HG02678 (cell line): ENCODE results near the gene ME3.

Source experiments
- ATAC-seq: cut with Tn5 transposase; IDR thresholded peaks from one replicate; pipeline ENCODE4 v1.9.1; 2021; ENCODE audit warnings: mild to moderate bottlenecking, moderate library complexity; ENCODE audit not compliant: unreplicated experiment

The ME3 gene

GRCh38 chr11:86672007-86672621 is at the start of gene ME3:
Gene ME3, minus strand, starts transcription at chr11:86672616.
- peak; percentile 47 for ATAC-seq

GRCh38 chr11:86722006-86722405 is 49.6 kb upstream of the ME3 start:
- no peak for ATAC-seq

GRCh38 chr11:86720546-86720945 is 48.1 kb upstream of the ME3 start:
- ATAC-seq = no peak

- ATAC-seq = no peak
Observed at GRCh38 chr11:86719781-86720463, 47.5 kb upstream of the ME3 start.

GRCh38 chr11:86718999-86719398 is 46.6 kb upstream of the ME3 start:
- ATAC-seq = no peak

DNA sequence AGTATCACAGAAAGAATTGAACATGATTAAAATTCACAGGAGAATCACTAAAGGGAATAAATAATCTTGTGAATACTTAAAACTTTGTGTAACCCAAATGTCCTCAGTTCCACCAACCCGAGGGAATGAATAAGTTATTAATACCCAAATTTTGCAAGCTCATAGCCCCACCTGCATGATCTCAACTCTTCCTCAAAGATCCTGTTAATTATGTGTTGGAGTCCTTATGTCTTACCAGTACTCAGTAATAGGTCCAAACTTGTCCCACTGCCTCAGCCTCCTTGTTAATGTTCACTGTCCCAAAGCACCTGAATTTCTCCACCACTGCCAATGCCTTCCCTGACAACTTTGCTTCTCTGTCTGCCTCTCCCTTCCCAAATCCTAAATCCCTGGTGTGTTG is 46.1 kb upstream of the ME3 start:
- no peak for ATAC-seq

DNA sequence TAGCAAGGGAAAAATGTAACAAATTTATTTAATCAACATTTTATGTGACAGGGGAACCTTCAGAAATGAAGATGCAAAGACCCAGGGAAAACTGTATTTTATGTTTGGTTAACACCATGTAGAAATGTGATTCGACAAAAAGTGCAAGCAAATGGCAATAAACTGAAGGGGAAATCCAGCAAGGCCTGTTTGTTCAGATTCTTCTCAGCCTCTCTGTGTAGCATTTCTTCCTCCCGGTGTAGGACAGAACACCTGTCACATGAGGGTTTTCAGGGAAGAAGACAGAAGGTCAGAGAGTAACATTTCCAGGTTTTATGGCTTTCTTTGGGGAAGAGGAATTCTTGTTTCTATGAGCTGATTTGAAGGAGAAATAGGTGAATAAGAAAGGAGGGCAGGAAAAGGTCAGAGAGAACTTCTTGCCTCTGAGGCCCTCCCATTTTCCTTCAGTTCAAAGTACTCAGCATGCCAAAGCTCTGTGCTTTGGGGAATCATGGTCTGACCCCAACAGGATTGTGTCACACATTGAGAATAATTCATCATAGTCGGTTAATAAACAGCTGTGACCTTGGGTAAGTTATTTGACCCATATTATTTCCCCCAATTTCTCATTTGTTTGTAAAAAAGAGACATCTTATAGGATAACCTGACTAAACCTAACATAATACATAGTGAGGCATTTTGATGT is 45.5 kb upstream of the ME3 start:
- ATAC-seq = no peak

DNA sequence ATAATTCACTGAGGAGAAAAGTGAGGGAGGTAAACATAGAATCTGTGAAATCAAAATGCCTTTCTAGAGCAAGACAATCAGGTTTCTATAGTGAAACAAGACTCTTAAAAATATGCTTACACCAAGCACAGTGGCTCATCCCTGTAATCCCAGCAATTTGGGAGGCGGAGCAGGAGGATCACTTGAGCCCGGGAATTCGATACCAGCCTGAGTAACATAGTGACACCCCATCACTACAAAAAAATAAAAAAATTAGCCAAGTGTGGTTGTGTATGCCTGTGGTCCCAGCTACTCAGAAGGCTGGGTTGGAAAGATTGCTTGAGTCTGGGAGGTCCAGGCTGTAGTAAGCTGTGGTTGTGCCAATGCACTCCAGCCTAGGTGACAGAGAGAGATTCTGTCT is 43.2 kb upstream of the ME3 start:
- ATAC-seq = no peak

- ATAC-seq = no peak
Observed at GRCh38 chr11:86713552-86713951, 41.1 kb upstream of the ME3 start.

DNA sequence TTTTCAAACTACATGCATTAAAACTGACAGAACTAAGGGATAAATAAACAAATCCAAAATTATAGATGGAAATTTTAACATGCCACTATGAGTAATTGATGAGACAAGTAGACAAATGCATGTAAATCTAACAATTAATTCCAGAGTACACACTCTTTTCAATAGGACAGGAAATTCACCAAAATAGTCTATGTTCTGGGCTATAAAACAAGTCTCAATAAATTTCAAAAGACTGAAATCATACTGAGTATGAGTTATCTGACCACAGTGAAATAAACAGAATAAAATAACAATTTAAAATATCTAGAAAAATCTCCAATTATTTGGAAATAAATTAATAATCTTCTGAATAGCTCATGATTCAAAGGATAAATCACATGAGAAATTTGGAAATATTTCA is 38.5 kb upstream of the ME3 start:
- no peak for ATAC-seq

- no peak for ATAC-seq
Observed at GRCh38 chr11:86708669-86709068, 36.3 kb upstream of the ME3 start.

DNA sequence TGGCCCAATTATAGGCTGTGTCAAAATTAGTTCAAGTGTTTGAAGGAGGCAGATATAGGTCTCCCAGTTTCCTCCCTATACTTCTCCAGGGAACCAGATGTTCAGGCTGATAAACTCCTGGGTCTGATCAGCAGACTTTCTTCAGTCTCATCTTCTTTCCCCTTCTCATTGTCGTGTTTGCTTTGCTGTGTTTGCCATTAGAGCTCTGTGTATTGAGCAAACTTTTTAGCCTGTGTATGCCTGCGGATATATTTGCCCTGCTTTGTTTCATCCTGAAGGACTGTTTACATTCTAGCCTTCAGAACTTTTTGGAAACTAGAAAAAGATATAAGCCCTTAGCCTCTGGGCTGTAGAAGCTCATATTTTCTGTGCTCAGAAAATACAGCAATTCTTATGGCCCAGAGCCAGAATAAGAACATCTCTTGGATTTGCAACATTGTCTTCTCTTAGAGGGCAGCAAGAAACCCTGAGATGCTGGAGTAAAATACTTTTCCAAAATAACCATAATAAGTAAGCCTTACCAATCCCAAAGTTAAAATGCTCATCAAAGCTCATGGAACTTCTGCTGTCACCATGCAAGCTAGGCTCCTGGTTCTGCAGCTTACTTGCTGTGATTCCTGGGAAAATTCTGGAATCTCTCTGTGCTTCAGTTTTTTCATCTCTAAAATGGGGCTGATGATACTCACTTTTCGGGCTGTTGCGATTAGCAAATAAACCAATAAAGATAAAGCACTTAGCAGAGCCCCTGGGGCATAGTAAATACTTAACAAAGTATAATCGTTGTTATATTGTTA is 34.1 kb upstream of the ME3 start:
- no peak for ATAC-seq

DNA sequence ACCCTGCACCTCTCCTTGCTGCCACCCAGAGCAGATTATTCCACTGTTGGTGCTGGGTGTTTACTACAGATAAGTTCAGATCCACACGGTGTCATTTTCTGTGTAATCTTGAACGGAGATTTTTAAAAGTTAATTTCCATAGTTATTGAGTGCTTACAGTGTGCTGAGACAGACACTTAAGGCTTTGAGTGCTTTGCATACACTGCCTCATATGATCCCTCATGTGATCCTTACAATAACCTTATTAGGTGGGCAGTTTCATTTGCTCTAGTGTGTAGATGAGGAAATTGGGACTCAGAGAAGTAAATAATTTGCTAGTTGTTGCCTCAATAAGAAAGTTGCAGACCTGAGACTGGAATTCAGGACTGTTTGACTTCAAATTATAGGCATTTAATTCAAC is 32.3 kb upstream of the ME3 start:
- no peak for ATAC-seq

GRCh38 chr11:86703987-86704386 is 31.6 kb upstream of the ME3 start:
- ATAC-seq = no peak

GRCh38 chr11:86702220-86702983 is 30.0 kb upstream of the ME3 start:
- ATAC-seq = no peak

DNA sequence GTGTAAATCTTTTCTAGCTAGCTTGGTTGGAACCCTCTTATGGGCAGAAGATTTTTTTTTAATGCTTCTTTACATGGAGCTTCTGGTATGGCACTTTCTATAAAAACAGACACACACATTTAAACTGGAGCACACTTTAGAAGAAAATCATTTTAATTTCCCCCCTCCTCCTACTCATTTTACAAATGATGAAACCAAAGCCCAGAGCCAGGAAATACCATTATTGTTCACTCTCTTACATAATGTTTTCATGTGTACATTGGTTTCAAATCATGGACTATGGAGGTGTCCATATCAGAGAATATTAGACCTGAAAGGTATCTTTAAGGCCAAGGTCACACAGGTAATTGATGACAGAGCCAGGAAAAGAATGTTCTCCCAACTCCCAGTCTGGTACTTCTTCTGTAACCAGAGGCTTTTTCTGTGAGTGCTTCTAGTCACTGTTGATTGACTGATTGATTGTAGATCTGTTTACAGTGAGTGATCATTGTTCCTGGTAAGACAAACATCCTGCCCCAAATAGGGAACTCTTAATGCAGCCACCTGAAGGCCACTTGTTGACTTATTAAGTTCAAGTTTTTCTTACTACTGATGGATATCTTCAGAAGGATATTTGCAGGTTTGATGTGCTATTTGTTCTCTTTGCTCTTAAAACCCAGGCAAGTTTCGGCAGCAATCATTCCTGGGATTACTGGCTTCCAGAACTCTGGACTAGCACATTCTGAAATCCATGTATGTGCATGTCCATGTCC is 26.8 kb upstream of the ME3 start:
- no peak for ATAC-seq

DNA sequence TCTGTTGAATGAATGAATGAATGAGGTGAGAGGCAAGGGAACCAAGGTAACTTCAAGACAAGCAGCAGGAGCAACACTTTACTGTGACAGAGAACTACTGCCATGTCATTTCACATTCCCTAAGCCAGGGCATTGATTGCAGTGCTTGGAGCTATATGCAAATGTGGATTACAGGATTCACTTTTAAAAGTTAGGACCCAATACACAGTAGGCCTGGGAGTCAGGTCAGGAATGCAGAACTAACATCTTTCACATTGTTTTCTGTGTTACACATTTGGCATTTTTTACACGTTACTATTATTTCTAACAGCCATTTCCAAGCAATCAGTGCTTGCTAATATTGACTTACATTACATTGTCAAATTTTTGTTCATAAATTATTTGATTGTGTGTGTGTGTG is 26.2 kb upstream of the ME3 start:
- no peak for ATAC-seq

DNA sequence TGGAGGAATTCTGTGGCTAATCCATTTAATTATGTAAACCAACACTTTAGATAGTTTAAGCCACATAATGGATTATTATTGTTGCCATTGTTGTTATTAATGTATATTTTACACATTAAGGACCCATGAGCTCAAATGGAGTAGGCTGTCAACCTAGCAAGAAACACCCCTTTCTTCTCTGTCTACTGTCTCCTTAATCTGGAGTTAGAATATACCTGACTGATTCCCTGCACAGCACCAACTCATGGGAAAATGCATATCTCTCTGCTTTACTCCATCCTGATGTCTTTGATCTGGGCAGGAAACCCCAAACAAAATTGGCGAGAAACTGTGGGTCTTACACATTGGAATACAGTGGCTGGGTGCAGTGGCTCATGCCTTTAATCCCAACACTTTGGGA is 24.0 kb upstream of the ME3 start:
- no peak for ATAC-seq

GRCh38 chr11:86696004-86696403 is 23.6 kb upstream of the ME3 start:
- ATAC-seq = no peak

GRCh38 chr11:86695373-86695772 is 23.0 kb upstream of the ME3 start:
- no peak for ATAC-seq
